ENCODE measurements around the gene CDKN2D. TPM values are rescaled to one million over a fixed set of nuclear protein-coding genes. Genes with fewer than 3 reads are reported as not detected.

CDKN2D gene
- total and polyA plus RNA-seq, 10 of the 15 experiments (the other 5 are each of a cell fraction or from before 2014, with no cell fraction given) = 0.53 to 17.2 (median 6.7) TPM

DNA sequence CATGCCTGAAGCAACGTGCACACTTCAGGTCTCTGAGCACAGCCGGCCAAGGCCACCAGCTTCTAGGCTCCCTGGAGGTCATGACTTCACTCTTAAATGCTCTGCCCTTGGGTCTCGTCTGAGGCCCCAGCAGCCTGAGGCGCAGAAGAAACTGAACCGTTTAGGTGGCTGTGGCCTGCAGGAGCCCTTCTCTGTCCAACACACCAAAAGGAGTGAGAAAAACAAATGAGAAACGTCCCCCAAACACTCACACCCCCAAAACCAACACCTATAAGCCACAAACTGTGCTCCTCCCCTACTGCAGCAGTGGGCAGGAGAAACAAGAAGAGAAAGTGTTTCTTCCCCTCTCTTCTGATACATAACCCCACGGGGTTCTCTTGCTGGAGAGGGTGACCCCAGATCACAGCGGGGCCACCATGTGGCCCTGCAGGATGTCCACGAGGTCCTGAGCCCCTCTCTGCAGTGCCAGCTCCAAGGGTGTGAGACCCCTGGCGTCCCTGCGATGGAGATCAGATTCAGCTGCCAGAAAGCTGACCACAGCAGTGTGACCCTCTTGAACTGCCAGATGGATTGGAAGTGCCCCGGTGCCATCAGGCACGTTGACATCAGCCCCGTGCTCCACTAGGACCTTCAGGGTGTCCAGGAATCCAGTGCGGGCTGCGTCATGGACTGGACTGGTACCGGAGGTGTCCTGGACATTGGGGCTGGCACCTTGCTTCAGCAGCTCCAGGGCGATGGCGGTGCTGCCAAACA is 1.9 kb downstream of the CDKN2D start:
- peak overlapping the region; percentile 93 for H3K4me2 ChIP-seq (ENCODE audit: control insufficient read depth, insufficient read depth)
- peaks cover 13% of the 10 kb centered on the region for H3K79me2 ChIP-seq (ENCODE audit: control insufficient read depth, insufficient read depth, low read length)
- H3K27me3 ChIP-seq (replicated peaks in 1 of 2; ENCODE audit: control insufficient read depth in 2 of 2, insufficient read depth in 2 of 2, low read length in 1 of 2) = no peaks in the 10 kb centered on the region
- POLR2A ChIA-PET = interaction anchor here (0.5 to 1.8 kb wide), 17 partner anchors 20 to 465 kb away, joined by 3 to 9 read pairs (median 3); partner anchors contain the start of genes ATG4D, CDC37 and PDE4A
- H3K4me1 ChIP-seq (ENCODE audit: control insufficient read depth, insufficient read depth, low read length) = peaks cover 23% of the 10 kb centered on the region
- peaks cover 0 to 5% of the 10 kb centered on the region in 2 experiments; a peak in 2 of 4 replicates for H3K36me3 ChIP-seq (ENCODE audit: control insufficient read depth in 2 of 2, insufficient read depth in 2 of 2, low read length in 1 of 2)
- BruUV-seq (replicated peaks) = no TSS peak
- in situ Hi-C loops (cut with MboI) (loop anchor here (5.0 kb wide), 1 partner anchor 155 kb away; no protein-coding TSS in a partner anchor), intact Hi-C loops (cut with micrococcal nuclease; ENCODE audit: unreplicated experiment) (loop anchor here (1.0 to 5.0 kb wide), 3 partner anchors 24 to 165 kb away; partner anchors contain the start of genes ATG4D, CDC37 and ILF3)
- CTCF ChIA-PET = interaction anchor here (0.9 to 5.2 kb wide), 16 partner anchors 14 to 226 kb away, joined by 3 to 35 read pairs (median 4); partner anchors contain the start of genes ATG4D and QTRT1
- WGBS (ENCODE audit: insufficient coverage, insufficient replicate concordance, low lambda C conversion rate, missing lambda C conversion rate) = 19% methylated on average over 19 of the region's 19 CpGs
- H3K9me3 ChIP-seq (replicated peaks; ENCODE audit: control insufficient read depth, insufficient read depth, low read length) = no peaks in the 10 kb centered on the region
- RAD21 ChIA-PET (ENCODE audit: unreplicated experiment) = interaction anchor here (0.6 to 3.3 kb wide), 13 partner anchors 13 to 154 kb away, joined by 3 to 16 read pairs (median 4); partner anchors contain the start of gene ATG4D
- H3K27ac ChIP-seq (ENCODE audit: control insufficient read depth, insufficient read depth) = peak overlapping the region; percentile 88
- SMC1A ChIA-PET (ENCODE audit: uncharacterized antibody, unreplicated experiment) = interaction anchor here (0.6 to 2.4 kb wide), 5 partner anchors 24 to 166 kb away, joined by 3 to 7 read pairs (median 3); no protein-coding TSS in a partner anchor
- H2AFZ ChIP-seq (ENCODE audit: control insufficient read depth, low read depth, low read length) = peak overlapping the region; percentile 21; the same call in 1 of the 2 replicates
- no peaks in the 10 kb centered on the region for H4K20me1 ChIP-seq (ENCODE audit: control insufficient read depth, insufficient read depth)
- no peak for FAIRE-seq
- H3K4me3 ChIP-seq = peak overlapping the region; percentile 80
- peak; percentile 40 for ATAC-seq
- H3K9ac ChIP-seq (ENCODE audit: control insufficient read depth, insufficient read depth, low read length) = peak overlapping the region; percentile 59
- DNase-seq (ENCODE audit: low read depth, low spot score) = peak; percentile 82
- TF ChIP-seq KAT2A (conservative IDR thresholded peaks at IDR 0.05; ENCODE audit: control insufficient read depth, low read depth, low read length) (no peak), LARP7 (IDR thresholded peaks at IDR 0.05) (no peak; the same call in 1 of the 2 replicates), BHLHE40 (IDR thresholded peaks at IDR 0.05; ENCODE audit: borderline replicate concordance in 1 of 2, low read depth in 2 of 2, low read length in 1 of 2) (peak; percentile 59 to 66; a peak in 2 of 4 replicates), SPI1 (IDR thresholded peaks at IDR 0.05; ENCODE audit: borderline replicate concordance, insufficient read depth, low read depth, low read length) (peak; percentile 19; the same call in 1 of the 2 replicates), POLR2A (IDR thresholded peaks at IDR 0.05; ENCODE audit: low read depth, low read length) (peak; percentile 80), ATF7 (IDR thresholded peaks at IDR 0.05; ENCODE audit: low read depth) (peak; percentile 54), HDGF (IDR thresholded peaks at IDR 0.05) (peak; percentile 33; the same call in 1 of the 2 replicates), MYB (IDR thresholded peaks at IDR 0.05; ENCODE audit: borderline replicate concordance, low read depth, low read length) (peak; percentile 37; the same call in 1 of the 2 replicates)
- TF ChIP-seq, protein P1, sequence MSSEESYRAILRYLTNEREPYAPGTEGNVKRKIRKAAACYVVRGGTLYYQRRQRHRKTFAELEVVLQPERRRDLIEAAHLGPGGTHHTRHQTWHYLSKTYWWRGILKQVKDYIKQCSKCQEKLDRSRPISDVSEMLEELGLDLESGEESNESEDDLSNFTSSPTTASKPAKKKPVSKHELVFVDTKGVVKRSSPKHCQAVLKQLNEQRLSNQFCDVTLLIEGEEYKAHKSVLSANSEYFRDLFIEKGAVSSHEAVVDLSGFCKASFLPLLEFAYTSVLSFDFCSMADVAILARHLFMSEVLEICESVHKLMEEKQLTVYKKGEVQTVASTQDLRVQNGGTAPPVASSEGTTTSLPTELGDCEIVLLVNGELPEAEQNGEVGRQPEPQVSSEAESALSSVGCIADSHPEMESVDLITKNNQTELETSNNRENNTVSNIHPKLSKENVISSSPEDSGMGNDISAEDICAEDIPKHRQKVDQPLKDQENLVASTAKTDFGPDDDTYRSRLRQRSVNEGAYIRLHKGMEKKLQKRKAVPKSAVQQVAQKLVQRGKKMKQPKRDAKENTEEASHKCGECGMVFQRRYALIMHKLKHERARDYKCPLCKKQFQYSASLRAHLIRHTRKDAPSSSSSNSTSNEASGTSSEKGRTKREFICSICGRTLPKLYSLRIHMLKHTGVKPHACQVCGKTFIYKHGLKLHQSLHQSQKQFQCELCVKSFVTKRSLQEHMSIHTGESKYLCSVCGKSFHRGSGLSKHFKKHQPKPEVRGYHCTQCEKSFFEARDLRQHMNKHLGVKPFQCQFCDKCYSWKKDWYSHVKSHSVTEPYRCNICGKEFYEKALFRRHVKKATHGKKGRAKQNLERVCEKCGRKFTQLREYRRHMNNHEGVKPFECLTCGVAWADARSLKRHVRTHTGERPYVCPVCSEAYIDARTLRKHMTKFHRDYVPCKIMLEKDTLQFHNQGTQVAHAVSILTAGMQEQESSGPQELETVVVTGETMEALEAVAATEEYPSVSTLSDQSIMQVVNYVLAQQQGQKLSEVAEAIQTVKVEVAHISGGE (CRISPR knock-in tag; IDR thresholded peaks at IDR 0.05) = no peak
- TF ChIP-seq, protein P2, sequence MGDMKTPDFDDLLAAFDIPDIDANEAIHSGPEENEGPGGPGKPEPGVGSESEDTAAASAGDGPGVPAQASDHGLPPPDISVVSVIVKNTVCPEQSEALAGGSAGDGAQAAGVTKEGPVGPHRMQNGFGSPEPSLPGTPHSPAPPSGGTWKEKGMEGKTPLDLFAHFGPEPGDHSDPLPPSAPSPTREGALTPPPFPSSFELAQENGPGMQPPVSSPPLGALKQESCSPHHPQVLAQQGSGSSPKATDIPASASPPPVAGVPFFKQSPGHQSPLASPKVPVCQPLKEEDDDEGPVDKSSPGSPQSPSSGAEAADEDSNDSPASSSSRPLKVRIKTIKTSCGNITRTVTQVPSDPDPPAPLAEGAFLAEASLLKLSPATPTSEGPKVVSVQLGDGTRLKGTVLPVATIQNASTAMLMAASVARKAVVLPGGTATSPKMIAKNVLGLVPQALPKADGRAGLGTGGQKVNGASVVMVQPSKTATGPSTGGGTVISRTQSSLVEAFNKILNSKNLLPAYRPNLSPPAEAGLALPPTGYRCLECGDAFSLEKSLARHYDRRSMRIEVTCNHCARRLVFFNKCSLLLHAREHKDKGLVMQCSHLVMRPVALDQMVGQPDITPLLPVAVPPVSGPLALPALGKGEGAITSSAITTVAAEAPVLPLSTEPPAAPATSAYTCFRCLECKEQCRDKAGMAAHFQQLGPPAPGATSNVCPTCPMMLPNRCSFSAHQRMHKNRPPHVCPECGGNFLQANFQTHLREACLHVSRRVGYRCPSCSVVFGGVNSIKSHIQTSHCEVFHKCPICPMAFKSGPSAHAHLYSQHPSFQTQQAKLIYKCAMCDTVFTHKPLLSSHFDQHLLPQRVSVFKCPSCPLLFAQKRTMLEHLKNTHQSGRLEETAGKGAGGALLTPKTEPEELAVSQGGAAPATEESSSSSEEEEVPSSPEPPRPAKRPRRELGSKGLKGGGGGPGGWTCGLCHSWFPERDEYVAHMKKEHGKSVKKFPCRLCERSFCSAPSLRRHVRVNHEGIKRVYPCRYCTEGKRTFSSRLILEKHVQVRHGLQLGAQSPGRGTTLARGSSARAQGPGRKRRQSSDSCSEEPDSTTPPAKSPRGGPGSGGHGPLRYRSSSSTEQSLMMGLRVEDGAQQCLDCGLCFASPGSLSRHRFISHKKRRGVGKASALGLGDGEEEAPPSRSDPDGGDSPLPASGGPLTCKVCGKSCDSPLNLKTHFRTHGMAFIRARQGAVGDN (IDR thresholded peaks at IDR 0.05) = 0 out of 2 replicates have a peak, but pooled peaks have one; percentile 9
- TF ChIP-seq, protein P3, sequence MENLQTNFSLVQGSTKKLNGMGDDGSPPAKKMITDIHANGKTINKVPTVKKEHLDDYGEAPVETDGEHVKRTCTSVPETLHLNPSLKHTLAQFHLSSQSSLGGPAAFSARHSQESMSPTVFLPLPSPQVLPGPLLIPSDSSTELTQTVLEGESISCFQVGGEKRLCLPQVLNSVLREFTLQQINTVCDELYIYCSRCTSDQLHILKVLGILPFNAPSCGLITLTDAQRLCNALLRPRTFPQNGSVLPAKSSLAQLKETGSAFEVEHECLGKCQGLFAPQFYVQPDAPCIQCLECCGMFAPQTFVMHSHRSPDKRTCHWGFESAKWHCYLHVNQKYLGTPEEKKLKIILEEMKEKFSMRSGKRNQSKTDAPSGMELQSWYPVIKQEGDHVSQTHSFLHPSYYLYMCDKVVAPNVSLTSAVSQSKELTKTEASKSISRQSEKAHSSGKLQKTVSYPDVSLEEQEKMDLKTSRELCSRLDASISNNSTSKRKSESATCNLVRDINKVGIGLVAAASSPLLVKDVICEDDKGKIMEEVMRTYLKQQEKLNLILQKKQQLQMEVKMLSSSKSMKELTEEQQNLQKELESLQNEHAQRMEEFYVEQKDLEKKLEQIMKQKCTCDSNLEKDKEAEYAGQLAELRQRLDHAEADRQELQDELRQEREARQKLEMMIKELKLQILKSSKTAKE (IDR thresholded peaks at IDR 0.05; ENCODE audit: low read depth, poor library complexity, severe bottlenecking) = no peak

Measured in GM12878 (cell line).